Fibroblast of peridontal ligament (primary cell): Measurements from ENCODE around the gene CEP57L1.
"Not testable (repeated sequence)": the region's sequence is repeated elsewhere in the genome, so short reads cannot be mapped to it uniquely, and the experiment has no call there.

Experiments
- DNase-seq: peaks from one replicate; pipeline ENCODE4 v3.0.0-alpha.2; 2010; ENCODE audit errors: extremely low read depth

CEP57L1 gene

GRCh38 chr6:109170333-109170732 lies 75.0 kb downstream of the CEP57L1 start:
- peak; percentile 30 for DNase-seq

- no peak for DNase-seq
Observed at GRCh38 chr6:109172101-109172746, 76.9 kb downstream of the CEP57L1 start.

GRCh38 chr6:109174916-109175315 lies 79.6 kb downstream of the CEP57L1 start:
- DNase-seq: peak; percentile 94

GRCh38 chr6:109178921-109179320 lies 83.6 kb downstream of the CEP57L1 start:
- DNase-seq: peak; percentile 25

- no peak for DNase-seq
Observed at GRCh38 chr6:109179507-109179906, 84.2 kb downstream of the CEP57L1 start.

GRCh38 chr6:109182578-109182977 lies 87.3 kb downstream of the CEP57L1 start:
- DNase-seq: peak; percentile 27

- no peak for DNase-seq
Observed at GRCh38 chr6:109183109-109183650, 87.9 kb downstream of the CEP57L1 start.

- DNase-seq: no peak
Observed at GRCh38 chr6:109184638-109185037, 89.3 kb downstream of the CEP57L1 start.

GRCh38 chr6:109186012-109186411 lies 90.7 kb downstream of the CEP57L1 start:
- DNase-seq: no peak

- peak; percentile 58 for DNase-seq
Observed at GRCh38 chr6:109187399-109188114, 92.2 kb downstream of the CEP57L1 start.

- DNase-seq: no peak
Observed at GRCh38 chr6:109188115-109188411, 92.8 kb downstream of the CEP57L1 start.

- DNase-seq: not testable (repeated sequence)
Observed at GRCh38 chr6:109191368-109191767, 96.1 kb downstream of the CEP57L1 start.

GRCh38 chr6:109192865-109193264 lies 97.6 kb downstream of the CEP57L1 start:
- no peak for DNase-seq

GRCh38 chr6:109194880-109195279 lies 99.6 kb downstream of the CEP57L1 start:
- no peak for DNase-seq

GRCh38 chr6:109197061-109197460 lies 101.8 kb downstream of the CEP57L1 start:
- DNase-seq: no peak

- no peak for DNase-seq
Observed at GRCh38 chr6:109202409-109203264, 107.3 kb downstream of the CEP57L1 start.

- no peak for DNase-seq
Observed at GRCh38 chr6:109204511-109204910, 109.2 kb downstream of the CEP57L1 start.

GRCh38 chr6:109212683-109213082 lies 117.4 kb downstream of the CEP57L1 start:
- DNase-seq: no peak
